Measurements from ENCODE around the gene PTRH1.

PTRH1 gene

DNA sequence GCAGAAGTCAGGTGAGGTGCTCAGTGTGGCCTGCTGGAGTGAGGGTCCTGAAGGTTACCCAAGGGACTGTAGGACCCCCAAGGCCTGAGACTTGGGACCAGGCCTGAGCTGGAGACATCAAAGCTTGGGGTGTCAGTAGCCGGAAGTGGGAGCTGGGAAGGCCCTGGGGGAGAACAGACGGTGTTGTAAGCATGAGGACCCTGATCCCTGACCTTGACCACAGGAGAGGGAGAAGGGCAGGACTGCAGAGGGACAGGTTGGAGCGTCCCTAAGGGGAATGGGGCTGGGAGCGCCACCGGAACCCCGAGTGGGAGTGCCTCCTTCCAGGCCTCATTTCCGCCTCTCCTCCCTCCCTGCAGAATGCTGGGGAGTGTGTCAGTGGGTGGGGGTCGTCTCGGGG lies 949 bp upstream of the PTRH1 start:
- no peak for DNase-seq

GRCh38 chr9:127714951-127715469 lies 453 bp downstream of the PTRH1 start:
- DNase-seq, result no peak

DNA sequence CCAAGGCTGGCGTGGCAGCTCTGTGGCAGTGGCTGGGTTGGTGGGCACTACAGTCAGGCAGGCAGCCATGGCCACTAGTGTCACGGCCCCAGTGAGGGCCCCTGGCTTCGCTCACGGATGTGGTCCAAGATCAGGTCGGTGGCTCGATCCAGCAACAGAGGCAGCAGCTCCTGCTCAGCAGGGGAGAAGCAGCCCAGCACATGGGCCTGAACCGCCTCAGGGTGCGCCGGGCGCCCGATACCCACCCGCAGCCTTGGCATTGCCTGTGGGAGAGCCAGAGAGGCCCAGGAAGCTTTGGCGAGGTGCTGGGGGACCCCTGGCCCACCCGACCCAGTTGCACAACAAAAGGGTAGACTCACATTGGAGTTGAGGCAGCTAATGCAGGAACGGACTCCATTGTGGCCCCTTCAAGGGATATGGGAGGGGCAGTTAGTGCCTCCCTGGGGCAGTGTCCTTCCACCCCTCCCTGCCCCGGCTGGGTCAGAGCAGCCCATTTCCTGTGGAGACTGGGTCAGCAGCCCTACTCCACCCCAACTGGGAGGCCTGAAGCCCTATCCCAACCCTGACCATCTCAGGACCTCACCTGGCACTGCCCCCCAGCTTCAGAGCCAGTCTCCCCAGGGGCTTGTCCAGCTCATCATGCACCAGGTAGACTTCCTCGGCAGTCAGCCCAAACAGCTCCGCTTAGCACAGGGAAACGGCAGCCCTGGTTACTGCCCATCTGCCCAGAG lies 1.3 kb downstream of the PTRH1 start:
- DNase-seq, result no peak

- no peak for DNase-seq
Measured at GRCh38 chr9:127712867-127713266, 2.6 kb downstream of the PTRH1 start.

DNA sequence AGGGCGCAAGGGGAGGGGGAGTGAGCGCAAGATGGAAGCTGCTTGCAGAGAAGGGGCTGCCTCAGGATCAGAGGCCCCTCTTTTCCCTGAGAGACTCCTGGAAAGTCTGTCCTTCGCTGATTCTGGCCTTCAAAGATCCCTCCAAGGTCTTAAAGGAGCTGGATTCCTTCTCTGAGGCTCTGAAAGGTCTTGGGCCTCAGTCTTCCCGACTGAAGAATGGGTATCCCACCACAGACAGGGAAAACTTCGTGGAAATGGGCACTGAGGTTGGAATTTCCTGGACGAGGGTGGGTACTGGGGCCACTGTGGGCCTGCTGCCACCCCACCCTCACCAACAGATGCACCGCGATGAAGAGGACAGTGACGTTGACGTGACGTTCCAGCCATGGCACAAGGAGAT lies 3.1 kb downstream of the PTRH1 start:
- no peak for DNase-seq

DNA sequence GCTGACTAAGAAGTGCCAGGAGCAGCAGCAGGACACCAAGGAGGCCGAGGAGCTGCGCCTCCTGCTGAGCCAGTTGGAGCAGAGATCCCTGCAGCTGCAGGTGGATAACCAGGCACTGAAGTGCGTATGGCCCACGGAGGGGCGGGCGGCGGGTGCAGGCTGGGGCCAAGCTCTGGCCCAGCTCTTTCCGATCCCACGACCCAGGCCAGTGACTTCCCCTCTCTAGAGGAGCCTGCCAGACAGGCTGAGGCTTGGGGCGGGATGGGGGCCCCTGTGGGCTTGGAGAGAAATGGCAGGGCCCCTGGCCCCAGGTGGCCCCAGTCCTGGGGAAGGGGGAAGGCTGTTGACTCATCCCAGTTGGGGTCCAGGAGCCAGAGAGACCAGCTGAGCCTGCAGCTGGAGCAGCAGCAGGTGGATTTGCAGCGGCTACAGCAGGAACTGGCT lies 3.6 kb downstream of the PTRH1 start:
- no peak for DNase-seq

DNA sequence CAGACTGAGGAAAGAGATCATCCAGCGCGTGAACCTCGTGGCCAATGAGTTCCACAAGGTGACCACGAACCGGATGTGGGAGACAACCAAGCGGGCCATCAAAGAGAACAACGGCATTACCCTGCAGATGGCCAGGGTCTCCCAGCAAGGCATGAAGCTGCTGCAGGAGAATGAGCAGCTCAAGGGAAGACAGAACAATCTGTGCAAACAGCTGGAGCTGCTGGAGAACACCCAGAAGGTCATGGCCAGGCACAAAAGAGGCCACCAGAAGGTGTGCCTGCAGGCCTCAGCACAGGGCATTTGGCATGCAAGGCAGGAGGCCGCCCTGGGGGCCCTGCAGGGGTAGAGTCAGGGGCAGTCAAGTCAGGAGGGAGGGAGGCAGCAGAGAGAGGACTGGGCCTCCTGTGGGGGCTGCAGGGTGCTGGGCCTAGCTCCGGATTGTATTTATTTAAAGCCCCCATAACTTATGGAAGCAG lies 4.2 kb downstream of the PTRH1 start:
- no peak for DNase-seq

DNA sequence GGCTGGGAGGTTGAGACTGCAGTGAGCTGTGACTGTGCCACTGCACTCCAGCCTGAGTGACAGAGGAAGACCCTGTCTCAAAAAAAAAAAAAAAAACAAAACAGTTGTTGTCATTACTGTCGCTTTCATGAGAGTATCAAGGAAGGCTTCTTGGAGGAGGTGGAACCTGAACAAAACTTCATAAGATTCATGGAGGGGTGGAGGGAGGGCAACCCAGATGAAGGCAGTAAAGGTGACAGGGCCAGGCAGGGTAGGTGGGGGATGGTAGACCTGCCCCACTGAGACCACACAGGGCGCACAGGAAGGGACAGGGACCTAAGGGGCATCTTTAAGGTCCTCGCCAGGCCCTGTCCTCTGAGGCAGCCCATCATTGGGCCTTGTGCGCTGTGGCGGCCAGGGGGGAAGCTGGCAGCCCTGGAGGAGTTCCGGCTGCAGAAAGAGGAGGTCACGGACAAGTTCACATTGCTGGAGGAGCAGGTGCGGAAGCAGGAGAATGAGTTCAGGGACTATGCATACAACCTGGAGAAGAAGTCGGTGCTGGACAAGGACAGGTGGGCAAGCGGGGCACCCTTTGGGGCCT lies 5.2 kb downstream of the PTRH1 start:
- DNase-seq, result no peak

- no peak for DNase-seq
Measured at GRCh38 chr9:127708952-127709587, 6.4 kb downstream of the PTRH1 start.

- no peak for DNase-seq
Measured at GRCh38 chr9:127707766-127708165, 7.7 kb downstream of the PTRH1 start.

GRCh38 chr9:127706836-127707241 lies 8.6 kb downstream of the PTRH1 start, which contains the start of gene CFAP157:
CFAP157 (plus strand) TSS chr9:127706988; CDS start chr9:127707032, 44 bp downstream.
- DNase-seq, result no peak

GRCh38 chr9:127705577-127706379 lies 9.7 kb downstream of the PTRH1 start:
- DNase-seq, result no peak

DNA sequence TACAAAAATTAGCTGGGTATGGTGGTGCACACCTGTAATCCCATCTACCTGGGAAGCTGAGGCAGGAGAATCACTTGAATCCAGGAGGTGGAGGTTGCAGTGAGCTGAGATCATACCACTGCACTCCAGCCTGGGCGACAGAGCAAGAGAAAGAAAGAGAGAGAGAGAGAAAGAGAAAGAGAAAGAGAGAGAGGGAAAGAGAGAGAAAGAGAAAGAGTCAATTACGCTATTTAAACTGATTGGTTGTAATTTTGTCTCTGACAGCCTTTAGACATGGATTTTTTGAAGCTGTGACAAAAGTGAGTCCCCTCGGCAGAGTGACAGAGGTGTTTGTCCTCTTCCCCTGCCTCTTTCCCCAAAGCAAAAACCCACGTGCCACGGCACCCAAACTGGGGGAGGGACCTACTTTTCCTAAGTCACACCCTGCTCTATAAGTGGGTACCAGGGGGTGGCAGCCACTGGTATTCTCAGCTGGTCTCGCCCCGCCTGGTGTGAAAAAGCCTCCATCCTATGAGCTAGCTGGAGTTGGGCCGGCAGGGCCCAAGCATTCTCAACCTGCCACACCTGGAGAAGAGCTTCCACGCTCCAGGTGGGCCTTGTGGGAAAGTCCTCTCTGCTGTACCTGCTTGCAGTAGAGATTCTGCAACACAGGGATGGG lies 12.0 kb downstream of the PTRH1 start:
- DNase-seq, result no peak

DNA sequence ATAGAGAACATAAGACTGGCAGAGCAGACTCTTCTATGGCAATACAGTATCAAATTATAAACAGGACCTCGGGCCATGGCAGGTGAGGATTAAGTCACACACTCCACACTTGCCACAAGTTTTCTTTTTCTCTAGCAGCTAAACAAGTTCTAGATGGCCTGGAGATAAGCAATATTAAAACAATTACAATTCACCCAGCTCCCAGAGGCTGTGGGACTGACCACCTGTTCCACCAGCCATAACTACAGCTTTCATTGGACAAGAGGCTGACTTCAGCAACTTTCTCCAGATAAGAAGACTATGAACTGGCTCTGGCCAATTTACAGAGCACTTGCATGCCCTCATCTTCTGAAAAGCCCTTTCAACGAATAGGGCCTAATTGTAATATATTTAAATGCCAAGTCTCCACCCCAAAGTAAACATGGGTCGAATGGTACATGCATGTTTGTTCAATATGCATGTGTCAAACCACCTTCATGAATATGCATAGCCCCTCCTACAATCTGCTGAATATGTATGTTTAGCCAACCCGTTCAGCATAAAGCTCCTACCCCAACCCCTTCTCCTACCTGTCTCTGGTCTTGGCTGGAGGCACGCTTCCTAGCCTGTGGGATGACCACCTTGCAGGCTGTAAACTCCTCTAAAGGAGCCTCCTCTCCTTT lies 14.7 kb downstream of the PTRH1 start:
- DNase-seq, result no peak

GRCh38 chr9:127700140-127700539 lies 15.3 kb downstream of the PTRH1 start:
- DNase-seq, result no peak

GRCh38 chr9:127698985-127699670 lies 16.3 kb downstream of the PTRH1 start:
- DNase-seq, result no peak

GRCh38 chr9:127698386-127698785 lies 17.1 kb downstream of the PTRH1 start:
- no peak for DNase-seq

DNA sequence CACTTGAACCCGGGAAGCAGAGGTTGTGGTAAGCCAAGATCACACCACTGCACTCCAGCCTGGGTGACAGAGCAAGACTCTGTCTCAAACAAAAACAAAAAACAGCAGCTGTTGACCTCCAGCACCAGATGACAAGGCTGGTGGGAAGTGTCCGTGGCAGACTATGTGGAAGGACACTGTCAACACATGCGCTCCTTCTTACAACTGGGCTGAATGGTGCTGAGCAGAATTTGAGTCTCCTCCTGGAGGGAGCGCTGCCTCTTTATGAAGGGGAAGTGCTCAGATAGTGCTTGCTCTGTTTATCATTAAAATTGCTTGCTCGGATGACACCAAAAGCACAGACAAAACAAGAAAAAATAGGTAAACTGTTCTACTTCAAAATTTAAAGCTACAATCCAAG lies 17.9 kb downstream of the PTRH1 start:
- no peak for DNase-seq

GRCh38 chr9:127694890-127695720 lies 20.4 kb downstream of the PTRH1 start:
- no peak for DNase-seq

DNA sequence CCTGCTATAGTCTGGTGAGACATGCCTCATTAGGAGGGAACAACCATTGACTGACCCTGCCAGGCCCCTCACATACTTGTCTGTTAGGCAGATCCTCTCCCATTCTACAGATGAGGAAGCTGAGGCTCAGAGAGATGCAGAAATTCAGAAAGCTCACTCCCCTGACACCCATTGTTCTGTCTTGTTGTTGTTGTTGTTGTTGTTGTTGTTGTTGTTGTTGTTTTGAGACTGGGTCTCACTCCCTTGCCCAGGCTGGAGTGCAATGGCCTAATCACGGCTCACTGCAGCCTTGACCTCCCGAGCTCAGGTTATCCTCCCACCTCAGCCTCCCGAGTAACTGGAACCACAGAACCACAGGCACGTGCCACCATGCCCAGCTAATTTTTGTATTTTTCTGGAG lies 21.8 kb downstream of the PTRH1 start:
- DNase-seq, result no peak
